Measurements from ENCODE around the gene C16orf89. TPM values are rescaled to one million over a fixed set of nuclear protein-coding genes. Genes with fewer than 3 reads are reported as not detected.

Gene C16orf89
- total RNA-seq, 1 experiment from 2014 or later, result not detected

DNA sequence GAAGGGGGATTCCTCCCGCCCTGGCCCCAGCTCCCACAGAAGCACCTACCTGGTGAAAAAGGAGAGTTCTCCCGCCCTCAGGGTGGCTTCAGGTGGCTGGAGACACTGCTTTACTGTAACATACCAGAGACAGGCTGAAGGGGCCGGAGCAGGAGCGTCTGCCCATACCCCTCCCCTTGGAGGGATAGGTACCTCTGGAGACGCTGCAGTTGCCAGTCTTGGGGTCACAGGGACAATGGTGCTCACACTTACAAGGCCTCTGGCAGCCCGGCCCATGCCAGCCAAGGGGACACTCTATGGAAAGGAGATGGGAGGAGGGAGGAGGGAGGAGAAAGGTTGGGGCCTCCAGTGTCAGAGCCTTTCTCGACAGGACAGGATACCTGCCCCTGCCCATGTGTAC is 38.7 kb downstream of the C16orf89 start:
- DNase-seq (ENCODE audit: unreplicated experiment), result no peak
- TF ChIP-seq, protein P1, sequence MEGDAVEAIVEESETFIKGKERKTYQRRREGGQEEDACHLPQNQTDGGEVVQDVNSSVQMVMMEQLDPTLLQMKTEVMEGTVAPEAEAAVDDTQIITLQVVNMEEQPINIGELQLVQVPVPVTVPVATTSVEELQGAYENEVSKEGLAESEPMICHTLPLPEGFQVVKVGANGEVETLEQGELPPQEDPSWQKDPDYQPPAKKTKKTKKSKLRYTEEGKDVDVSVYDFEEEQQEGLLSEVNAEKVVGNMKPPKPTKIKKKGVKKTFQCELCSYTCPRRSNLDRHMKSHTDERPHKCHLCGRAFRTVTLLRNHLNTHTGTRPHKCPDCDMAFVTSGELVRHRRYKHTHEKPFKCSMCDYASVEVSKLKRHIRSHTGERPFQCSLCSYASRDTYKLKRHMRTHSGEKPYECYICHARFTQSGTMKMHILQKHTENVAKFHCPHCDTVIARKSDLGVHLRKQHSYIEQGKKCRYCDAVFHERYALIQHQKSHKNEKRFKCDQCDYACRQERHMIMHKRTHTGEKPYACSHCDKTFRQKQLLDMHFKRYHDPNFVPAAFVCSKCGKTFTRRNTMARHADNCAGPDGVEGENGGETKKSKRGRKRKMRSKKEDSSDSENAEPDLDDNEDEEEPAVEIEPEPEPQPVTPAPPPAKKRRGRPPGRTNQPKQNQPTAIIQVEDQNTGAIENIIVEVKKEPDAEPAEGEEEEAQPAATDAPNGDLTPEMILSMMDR (IDR thresholded peaks at IDR 0.05; ENCODE audit: unreplicated experiment), result no peak
- Mint-ChIP-seq H3K4me1 (ENCODE audit: insufficient read depth, unreplicated experiment) (no peaks in the 10 kb centered on the region), H3K9me3 (ENCODE audit: unreplicated experiment) (no peaks in the 10 kb centered on the region), H3K27me3 (ENCODE audit: insufficient read depth, unreplicated experiment) (peaks cover 5% of the 10 kb centered on the region), H3K27ac (ENCODE audit: low read depth, unreplicated experiment) (no peak overlapping the region), H3K4me3 (ENCODE audit: unreplicated experiment) (no peak overlapping the region), H3K36me3 (ENCODE audit: insufficient read depth, unreplicated experiment) (peaks cover 6% of the 10 kb centered on the region)
- POLR2A ChIA-PET, result no interaction called here
- no TSS peak for BruUV-seq (replicated peaks)
- intact Hi-C loops (cut with micrococcal nuclease), result no loop called here
- CTCF ChIA-PET, result interaction anchor here (0.6 to 1.0 kb wide), 4 partner anchors 26 to 269 kb away, joined by 3 to 6 read pairs (median 4); partner anchors contain the start of gene SEC14L5

DNA sequence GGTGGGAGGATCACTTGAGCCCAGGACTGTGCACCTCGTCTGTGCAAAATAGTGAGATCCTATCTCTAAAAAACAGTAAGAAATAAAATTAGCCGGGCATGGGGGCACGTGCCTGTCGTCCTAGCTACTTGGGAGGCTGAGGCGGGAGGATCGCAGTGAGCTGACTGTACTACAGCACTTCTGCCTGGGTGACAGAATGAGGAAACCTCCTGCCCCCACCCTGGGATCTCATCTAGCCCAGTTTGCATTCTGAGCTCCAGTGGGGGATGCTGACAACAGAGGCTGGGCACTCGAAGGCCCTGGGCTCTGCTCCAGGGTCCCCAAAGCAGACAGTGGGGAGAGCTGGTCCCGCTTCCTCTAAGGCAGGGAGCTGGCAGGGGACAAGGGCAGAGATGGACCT is 39.1 kb downstream of the C16orf89 start:
- no TSS peak for BruUV-seq (replicated peaks)
- POLR2A ChIA-PET, result no interaction called here
- no peak overlapping the region for H3K27ac Mint-ChIP-seq (ENCODE audit: low read depth, unreplicated experiment)
- H3K27me3 Mint-ChIP-seq (ENCODE audit: insufficient read depth, unreplicated experiment), result peaks cover 9% of the 10 kb centered on the region
- intact Hi-C loops (cut with micrococcal nuclease), result no loop called here
- DNase-seq (ENCODE audit: unreplicated experiment), result no peak
- TF ChIP-seq, protein P1 (IDR thresholded peaks at IDR 0.05; ENCODE audit: unreplicated experiment), result no peak
- CTCF ChIA-PET, result interaction anchor here (0.6 to 1.2 kb wide), 7 partner anchors 15 to 583 kb away, joined by 3 to 6 read pairs (median 4); partner anchors contain the start of gene SEC14L5
- peaks cover 6% of the 10 kb centered on the region for H3K36me3 Mint-ChIP-seq (ENCODE audit: insufficient read depth, unreplicated experiment)
- no peak overlapping the region for H3K4me3 Mint-ChIP-seq (ENCODE audit: unreplicated experiment)
- H3K9me3 Mint-ChIP-seq (ENCODE audit: unreplicated experiment), result no peaks in the 10 kb centered on the region
- H3K4me1 Mint-ChIP-seq (ENCODE audit: insufficient read depth, unreplicated experiment), result no peaks in the 10 kb centered on the region

DNA sequence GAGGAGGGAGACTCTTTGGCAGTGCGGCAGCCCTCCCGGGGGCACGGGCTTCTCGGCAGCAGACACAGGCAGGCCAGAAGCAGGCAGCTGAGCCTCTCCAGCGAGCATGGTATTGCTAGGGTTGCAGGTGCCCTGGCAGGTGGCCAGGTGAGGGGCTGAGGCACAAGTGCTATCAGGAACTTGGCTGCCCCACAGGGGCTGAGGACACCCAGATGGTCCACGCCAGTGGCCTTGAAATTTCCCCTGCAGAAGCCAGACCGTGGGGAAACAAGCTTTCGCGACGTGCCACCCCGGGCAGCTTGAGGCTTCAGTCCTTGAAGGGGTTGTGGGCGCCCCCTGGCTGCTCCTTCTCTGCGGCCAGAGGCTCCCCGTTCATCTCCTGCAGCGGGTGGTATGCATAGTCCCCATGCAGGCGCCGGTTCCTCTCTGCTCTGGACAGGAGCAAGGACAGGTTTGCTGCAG is 40.6 kb downstream of the C16orf89 start:
- H3K27ac Mint-ChIP-seq (ENCODE audit: low read depth, unreplicated experiment), result no peak overlapping the region
- H3K4me3 Mint-ChIP-seq (ENCODE audit: unreplicated experiment), result no peak overlapping the region
- BruUV-seq (replicated peaks), result no TSS peak
- H3K4me1 Mint-ChIP-seq (ENCODE audit: insufficient read depth, unreplicated experiment), result no peaks in the 10 kb centered on the region
- TF ChIP-seq, protein P1 (IDR thresholded peaks at IDR 0.05; ENCODE audit: unreplicated experiment), result no peak
- peaks cover 15% of the 10 kb centered on the region for H3K27me3 Mint-ChIP-seq (ENCODE audit: insufficient read depth, unreplicated experiment)
- DNase-seq (ENCODE audit: unreplicated experiment), result peak; percentile 10
- no peaks in the 10 kb centered on the region for H3K9me3 Mint-ChIP-seq (ENCODE audit: unreplicated experiment)
- intact Hi-C loops (cut with micrococcal nuclease), result no loop called here
- POLR2A ChIA-PET, result interaction anchor here (2.1 kb wide), 1 partner anchor 9 kb away, joined by 17 read pairs; the partner anchor contains the start of gene NAGPA
- peaks cover 6% of the 10 kb centered on the region for H3K36me3 Mint-ChIP-seq (ENCODE audit: insufficient read depth, unreplicated experiment)
- CTCF ChIA-PET, result interaction anchor here (0.6 to 2.6 kb wide), 8 partner anchors 10 to 1658 kb away, joined by 3 to 12 read pairs (median 4); partner anchors contain the start of genes C16orf89 and SEC14L5

GRCh38 chr16:5024632-5025031 is 41.1 kb downstream of the C16orf89 start:
- Mint-ChIP-seq H3K27me3 (ENCODE audit: insufficient read depth, unreplicated experiment) (peaks cover 21% of the 10 kb centered on the region), H3K9me3 (ENCODE audit: unreplicated experiment) (no peaks in the 10 kb centered on the region), H3K4me1 (ENCODE audit: insufficient read depth, unreplicated experiment) (no peaks in the 10 kb centered on the region), H3K4me3 (ENCODE audit: unreplicated experiment) (no peak overlapping the region), H3K36me3 (ENCODE audit: insufficient read depth, unreplicated experiment) (peaks cover 6% of the 10 kb centered on the region), H3K27ac (ENCODE audit: low read depth, unreplicated experiment) (no peak overlapping the region)
- intact Hi-C loops (cut with micrococcal nuclease), result no loop called here
- TF ChIP-seq, protein P1 (IDR thresholded peaks at IDR 0.05; ENCODE audit: unreplicated experiment), result peak; percentile 24
- no TSS peak for BruUV-seq (replicated peaks)
- CTCF ChIA-PET, result interaction anchor here (0.7 to 2.6 kb wide), 6 partner anchors 9 to 1658 kb away, joined by 3 to 12 read pairs (median 4); partner anchors contain the start of genes C16orf89 and SEC14L5
- peak; percentile 52 for DNase-seq (ENCODE audit: unreplicated experiment)
- POLR2A ChIA-PET, result interaction anchor here (0.8 to 2.1 kb wide), 2 partner anchors 9 to 378 kb away, joined by 3 to 17 read pairs; partner anchors contain the start of gene NAGPA

Measured in MCF 10A (cell line).